Fibroblast of peridontal ligament (primary cell): ENCODE measurements around the gene KREMEN2.

Experiments used
- DNase-seq: peaks from one replicate; pipeline ENCODE4 v3.0.0-alpha.2; 2010; ENCODE audit errors: extremely low read depth

KREMEN2 gene

GRCh38 chr16:2980227-2981176 is 16.4 kb downstream of the KREMEN2 start, which contains the start of gene PKMYT1:
Gene PKMYT1 (minus strand): TSS chr16:2980446. CDS start chr16:2979657, 789 bp downstream.
- DNase-seq, result peak; percentile 75

- DNase-seq, result no peak
Observed at GRCh38 chr16:2981177-2981898, 17.3 kb downstream of the KREMEN2 start.

- no peak for DNase-seq
Observed at GRCh38 chr16:2981899-2982250, 17.8 kb downstream of the KREMEN2 start.

- DNase-seq, result no peak
Observed at GRCh38 chr16:2982402-2982801, 18.3 kb downstream of the KREMEN2 start.

- peak; percentile 63 for DNase-seq
Observed at GRCh38 chr16:2983706-2984136, 19.6 kb downstream of the KREMEN2 start.

- DNase-seq, result no peak
Observed at GRCh38 chr16:2985462-2985861, 21.4 kb downstream of the KREMEN2 start.

- DNase-seq, result no peak
Observed at GRCh38 chr16:2985893-2986355, 21.8 kb downstream of the KREMEN2 start.

- no peak for DNase-seq
Observed at GRCh38 chr16:2986623-2987188, 22.6 kb downstream of the KREMEN2 start.

GRCh38 chr16:2987286-2987685 is 23.2 kb downstream of the KREMEN2 start:
- no peak for DNase-seq

- DNase-seq, result no peak
Observed at GRCh38 chr16:2987833-2988232, 23.8 kb downstream of the KREMEN2 start.

GRCh38 chr16:2988590-2989099 is 24.6 kb downstream of the KREMEN2 start:
- no peak for DNase-seq

- no peak for DNase-seq
Observed at GRCh38 chr16:2990891-2991290, 26.8 kb downstream of the KREMEN2 start.

- no peak for DNase-seq
Observed at GRCh38 chr16:2991566-2992261, 27.6 kb downstream of the KREMEN2 start.

- no peak for DNase-seq
Observed at GRCh38 chr16:2992383-2993081, 28.5 kb downstream of the KREMEN2 start.

- no peak for DNase-seq
Observed at GRCh38 chr16:2996298-2996697, 32.2 kb downstream of the KREMEN2 start.

- DNase-seq, result no peak
Observed at GRCh38 chr16:2999929-3000328, 35.9 kb downstream of the KREMEN2 start.

GRCh38 chr16:3000540-3000939 is 36.5 kb downstream of the KREMEN2 start:
- DNase-seq, result no peak

- no peak for DNase-seq
Observed at GRCh38 chr16:3001316-3001715, 37.2 kb downstream of the KREMEN2 start.

GRCh38 chr16:3003582-3004270 is 39.7 kb downstream of the KREMEN2 start:
- DNase-seq, result peak; percentile 95

- no peak for DNase-seq
Observed at GRCh38 chr16:3004319-3004718, 40.2 kb downstream of the KREMEN2 start.
